Kidney (tissue), 14 donors: ENCODE measurements around the gene NEDD4L. TPM values are rescaled to one million over a fixed set of nuclear protein-coding genes. Genes with fewer than 3 reads are reported as not detected.
"Not testable (repeated sequence)": the region's sequence is repeated elsewhere in the genome, so short reads cannot be mapped to it uniquely, and the experiment has no call there.

Experiments used
- DNase-seq, 5 donors: peaks; one replicate each; pipeline ENCODE4 v3.0.0-alpha.2; 2013 to 2020
- FAIRE-seq: peaks from 2 replicates; lab custom pipeline; 2012; peaks lifted over from hg19 to GRCh38; lab: Jason Lieb, UNC
- H3K27ac ChIP-seq, 2 donors: one replicate each; pipeline ENCODE4 v1.7.0; 2013; ENCODE audit warnings: low read depth in 2 of 2, low read length in 2 of 2, inconsistent platforms in 1 of 2
- H3K27me3 ChIP-seq: one replicate; pipeline ENCODE4 v1.7.1; 2013; ENCODE audit warnings: low read length, inconsistent platforms; ENCODE audit not compliant: control insufficient read depth, insufficient read depth
- H3K36me3 ChIP-seq, 3 donors: one replicate each; pipeline versions ENCODE4 v1.7.0 to v1.7.1; 2013; ENCODE audit warnings: low read length in 3 of 3, control low read depth in 1 of 3, inconsistent platforms in 1 of 3; ENCODE audit not compliant: insufficient read depth in 3 of 3, control insufficient read depth in 2 of 3
- H3K4me1 ChIP-seq, 3 donors: one replicate each; pipeline versions ENCODE4 v1.7.0 to v1.7.1; 2013; ENCODE audit warnings: low read length in 3 of 3, inconsistent platforms in 1 of 3, low read depth in 1 of 3; ENCODE audit not compliant: control insufficient read depth in 2 of 3, insufficient read depth in 2 of 3
- H3K4me3 ChIP-seq, 3 donors: one replicate each; pipeline versions ENCODE4 v1.7.0 to v1.8.1; 2013; ENCODE audit warnings: low read length in 3 of 3, control low read depth in 1 of 3, inconsistent platforms in 1 of 3
- H3K9ac ChIP-seq, 3 donors: one replicate each; pipeline versions ENCODE4 v1.7.0 to v1.7.1; 2013; ENCODE audit warnings: low read length in 3 of 3, control low read depth in 1 of 3, inconsistent platforms in 1 of 3
- H3K9me3 ChIP-seq, 3 donors: one replicate each; pipeline versions ENCODE4 v1.7.0 to v1.7.1; 2013; ENCODE audit warnings: low read length in 3 of 3, control low read depth in 1 of 3, inconsistent platforms in 1 of 3; ENCODE audit not compliant: control insufficient read depth in 2 of 3, insufficient read depth in 1 of 3
- intact Hi-C: fragments of 100-400 bp; cut with DNase I; formaldehyde crosslinking; loops from one replicate; pipeline ENCODE4 v1.11.1; 2022
- polyA plus RNA-seq: library from polyadenylated mRNA; stranded (reverse); fragments of 350-450 nt; fragmentation: Illumina TruSeq; extraction: RNeasy Lipid Tissue Mini Kit (QIAGEN cat#74804); gene quantifications from one replicate; pipeline ENCODE4 v1.2.3, GENCODE V29; 2014; ENCODE audit warnings: low read depth, low replicate concordance; ENCODE audit not compliant: insufficient read depth
- total RNA-seq: library from RNA; stranded (reverse); fragmentation: NEBNext Ultra II Directional; extraction: Animal tissue kit (Norgen Biotek cat#: 25700); gene quantifications from one replicate; pipeline ENCODE4 v1.2.1, GENCODE V29; 2021
- TF ChIP-seq, protein P1 (sequence below): IDR thresholded peaks from 3 replicates; pipeline ENCODE4 v1.5.1; 2012; ENCODE audit warnings: mild to moderate bottlenecking, moderate library complexity, borderline replicate concordance; ENCODE audit not compliant: insufficient read depth; ENCODE audit errors: extremely low read depth
- donor health status: control.
- donor health status: control.
- donor health status: control.
- donor health status: control.
- donor health status: control.
- donor health status: DM: yes; HTN: yes; CAD: no.
- donor health status: Normal renal cell carcinoma (clear cell type).

The NEDD4L gene
- total and polyA plus RNA-seq, 2 donors from 2014 or later = 90.8 to 95.7 TPM

DNA sequence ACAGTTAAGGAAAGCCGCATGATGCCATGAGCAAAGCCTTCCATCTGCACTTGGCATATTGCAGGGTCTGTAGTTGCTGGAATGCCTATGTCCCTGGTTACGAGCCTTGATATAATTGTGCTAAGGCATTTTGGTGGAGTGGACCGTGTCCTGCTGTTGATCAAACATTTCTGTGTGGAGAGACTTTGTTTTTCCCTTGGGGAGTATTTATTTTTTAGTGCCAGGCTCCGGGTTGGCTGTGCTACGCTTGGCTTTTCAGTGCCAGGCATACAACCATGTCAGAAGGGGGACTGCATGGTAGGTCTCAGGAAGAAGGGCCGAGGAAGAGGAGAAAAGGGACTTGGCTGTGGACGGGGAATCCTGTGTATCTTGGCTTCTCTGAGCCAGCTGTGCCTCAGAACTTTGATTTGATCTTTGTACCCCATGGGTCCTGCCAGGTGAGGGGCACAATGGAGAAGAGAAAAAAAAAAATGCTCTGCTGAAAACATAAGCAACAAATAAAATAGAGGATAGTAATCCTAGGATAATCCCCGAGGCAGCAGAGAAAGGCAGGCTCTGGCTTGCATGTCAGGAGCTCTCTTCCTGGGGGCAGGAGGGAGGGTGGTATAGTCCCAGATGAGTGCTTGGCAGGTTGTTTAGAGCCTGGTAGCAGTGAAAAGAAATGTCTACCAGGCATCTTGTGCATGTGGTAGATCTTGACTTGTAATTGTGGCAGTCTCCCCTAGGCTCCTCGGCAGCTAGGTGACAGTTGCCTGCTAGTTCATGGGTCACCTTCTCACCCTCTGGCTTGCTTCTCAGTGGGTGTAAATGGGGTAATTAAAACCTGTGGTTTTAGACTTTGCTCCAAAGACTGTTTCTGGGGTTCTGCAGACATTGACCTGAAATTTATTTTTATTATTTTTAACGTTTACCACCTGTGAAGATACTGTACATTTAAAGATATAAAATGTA, 233.0 kb downstream of the NEDD4L start:
- Histone ChIP-seq H3K27me3 (no peaks in the 10 kb centered on the region), H3K4me3 (no peak overlapping the region), H3K27ac (peak overlapping the region; percentile 47 to 48), H3K9ac (no peak overlapping the region), H3K4me1 (peaks cover 0 to 20% (median 14%) of the 10 kb centered on the region in 3 donors), H3K9me3 (no peaks in the 10 kb centered on the region), H3K36me3 (no peaks in the 10 kb centered on the region)
- FAIRE-seq = no peak
- TF ChIP-seq, protein P1, sequence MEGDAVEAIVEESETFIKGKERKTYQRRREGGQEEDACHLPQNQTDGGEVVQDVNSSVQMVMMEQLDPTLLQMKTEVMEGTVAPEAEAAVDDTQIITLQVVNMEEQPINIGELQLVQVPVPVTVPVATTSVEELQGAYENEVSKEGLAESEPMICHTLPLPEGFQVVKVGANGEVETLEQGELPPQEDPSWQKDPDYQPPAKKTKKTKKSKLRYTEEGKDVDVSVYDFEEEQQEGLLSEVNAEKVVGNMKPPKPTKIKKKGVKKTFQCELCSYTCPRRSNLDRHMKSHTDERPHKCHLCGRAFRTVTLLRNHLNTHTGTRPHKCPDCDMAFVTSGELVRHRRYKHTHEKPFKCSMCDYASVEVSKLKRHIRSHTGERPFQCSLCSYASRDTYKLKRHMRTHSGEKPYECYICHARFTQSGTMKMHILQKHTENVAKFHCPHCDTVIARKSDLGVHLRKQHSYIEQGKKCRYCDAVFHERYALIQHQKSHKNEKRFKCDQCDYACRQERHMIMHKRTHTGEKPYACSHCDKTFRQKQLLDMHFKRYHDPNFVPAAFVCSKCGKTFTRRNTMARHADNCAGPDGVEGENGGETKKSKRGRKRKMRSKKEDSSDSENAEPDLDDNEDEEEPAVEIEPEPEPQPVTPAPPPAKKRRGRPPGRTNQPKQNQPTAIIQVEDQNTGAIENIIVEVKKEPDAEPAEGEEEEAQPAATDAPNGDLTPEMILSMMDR = no peak
- DNase-seq = no peak
- intact Hi-C loops = no loop called here

DNA sequence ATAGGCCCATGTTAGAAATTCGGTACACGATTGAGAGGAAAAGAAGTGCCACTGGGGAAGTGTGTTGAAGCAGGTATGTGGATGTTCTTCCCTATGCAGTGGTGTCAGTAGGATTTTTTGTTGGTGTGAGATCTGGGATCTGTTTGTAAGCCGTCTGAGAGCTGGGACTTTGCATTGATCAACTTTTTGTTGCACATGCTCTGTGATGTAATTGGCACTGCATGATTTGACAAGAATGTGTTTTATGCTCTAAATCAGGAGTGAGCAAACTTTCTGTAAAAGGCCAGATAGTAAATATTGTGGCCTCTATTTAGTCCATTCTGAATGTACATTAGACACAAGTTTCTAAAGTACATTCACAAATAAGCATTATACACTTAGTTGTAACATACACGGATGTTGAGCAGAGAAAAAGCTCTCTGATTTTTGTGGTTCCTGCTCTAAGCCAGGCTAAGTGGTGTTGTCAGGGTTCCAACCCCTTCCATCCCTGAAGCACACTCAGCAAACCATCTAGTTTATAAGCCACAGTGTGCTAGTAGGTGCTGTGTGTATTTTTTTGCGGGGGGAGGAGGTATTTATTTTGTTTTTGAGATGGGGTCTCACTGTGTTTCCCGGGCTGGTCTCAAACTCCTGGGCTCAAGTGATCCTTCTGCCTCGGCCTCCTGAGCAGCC, 235.6 kb downstream of the NEDD4L start:
- Histone ChIP-seq H3K27me3 (no peaks in the 10 kb centered on the region), H3K27ac (no peak overlapping the region), H3K4me1 (peaks cover 0 to 18% (median 14%) of the 10 kb centered on the region in 3 donors), H3K36me3 (no peaks in the 10 kb centered on the region), H3K9me3 (no peaks in the 10 kb centered on the region), H3K4me3 (no peak overlapping the region), H3K9ac (no peak overlapping the region)
- no peak for DNase-seq
- intact Hi-C loops = no loop called here
- no peak for FAIRE-seq
- TF ChIP-seq, protein P1 = no peak

DNA sequence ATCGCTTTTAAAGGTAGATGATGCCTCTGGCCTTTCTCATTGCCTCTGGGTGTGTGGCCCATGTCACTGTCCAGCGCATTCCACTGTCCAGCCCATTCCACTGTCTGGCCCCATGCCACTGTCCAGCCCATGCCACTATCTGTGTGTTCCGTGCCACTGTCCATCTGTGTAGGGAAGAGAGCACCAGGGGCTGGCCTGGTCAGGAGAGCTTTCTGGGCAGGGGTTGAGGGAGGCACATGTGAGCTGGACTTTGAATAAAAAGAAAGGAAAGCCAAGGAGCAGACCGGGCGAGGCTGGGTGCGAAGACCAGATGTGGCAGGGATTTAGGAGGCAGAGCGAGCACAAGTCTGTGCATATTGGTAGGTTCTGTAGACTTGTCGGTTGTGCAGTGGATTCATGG, 236.2 kb downstream of the NEDD4L start:
- no peak for DNase-seq
- Histone ChIP-seq H3K36me3 (no peaks in the 10 kb centered on the region), H3K9me3 (no peaks in the 10 kb centered on the region), H3K27ac (no peak overlapping the region), H3K4me3 (no peak overlapping the region), H3K27me3 (no peaks in the 10 kb centered on the region), H3K4me1 (peaks cover 0 to 17% (median 17%) of the 10 kb centered on the region in 3 donors), H3K9ac (no peak overlapping the region)
- TF ChIP-seq, protein P1 = no peak
- intact Hi-C loops = no loop called here
- no peak for FAIRE-seq

DNA sequence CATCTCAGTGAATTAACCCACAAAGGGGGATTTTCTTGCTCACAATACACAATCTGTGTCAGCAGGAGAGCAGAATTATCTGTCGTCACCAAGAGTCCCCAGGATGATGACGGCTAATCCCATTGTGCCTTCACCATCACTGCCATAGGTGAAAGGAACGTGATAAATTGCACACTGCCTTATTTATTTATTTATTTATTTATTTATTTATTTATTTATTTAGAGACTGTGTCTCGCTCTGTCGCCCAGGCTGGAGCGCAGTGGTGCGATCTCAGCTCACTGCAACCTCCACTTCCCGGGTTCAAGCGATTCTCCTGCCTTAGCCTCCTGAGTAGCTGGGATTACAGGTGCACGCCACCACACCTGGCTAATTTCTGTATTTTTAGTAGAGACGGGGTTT, 238.8 kb downstream of the NEDD4L start:
- DNase-seq, H3K4me3 ChIP-seq, H3K9ac ChIP-seq, H3K36me3 ChIP-seq, FAIRE-seq, H3K9me3 ChIP-seq, intact Hi-C loops, H3K27me3 ChIP-seq, H3K27ac ChIP-seq: not testable (repeated sequence)
- H3K4me1 ChIP-seq = peaks cover 6 to 19% (median 8%) of the 10 kb centered on the region in 3 donors
